Muscle of leg (tissue), 9 donors: ENCODE data around the gene PSMB10. TPM values are rescaled to one million over a fixed set of nuclear protein-coding genes. Genes with fewer than 3 reads are reported as not detected.

Source experiments
- polyA plus RNA-seq, 8 donors: library from polyadenylated mRNA; unstranded; fragments of 120-200 nt; gene quantifications; one replicate each; pipeline versions ENCODE4 v1.2.1 to v1.2.3, GENCODE V29; 2013; ENCODE audit warnings: inconsistent platforms in 1 of 8, low replicate concordance in 1 of 8; ENCODE audit not compliant: insufficient read length in 8 of 8, insufficient read depth in 1 of 8
- total RNA-seq: library from RNA; stranded (reverse); fragments of 120-200 nt; gene quantifications from one replicate; pipeline ENCODE4 v1.2.4, GENCODE V29; 2013

The PSMB10 gene
- total and polyA plus RNA-seq, 9 donors, result 24.7 to 44.6 (median 32.6) TPM

Other genes with a start within 250 kb of the PSMB10 start
- gene GFOD2, start 217.5 kb downstream of the PSMB10 start, total RNA-seq, result 11.4 TPM
- gene GFOD2, start 217.5 kb downstream of the PSMB10 start, polyA plus RNA-seq, result 10 to 100 TPM; 13.1 to 18.3 (median 14.1) TPM
- gene RANBP10, start 130.3 kb downstream of the PSMB10 start, total RNA-seq, result 7.1 TPM
- 10 to 100 TPM; 13.6 to 24.1 (median 20.4) TPM for gene RANBP10, start 130.3 kb downstream of the PSMB10 start, polyA plus RNA-seq
- gene TSNAXIP1, start 130.0 kb downstream of the PSMB10 start, total RNA-seq, result 0.89 TPM
- 1 to 10 TPM in 7 of 8 donors, under 1 TPM in 1; 0.80 to 1.9 (median 1.5) TPM for gene TSNAXIP1, start 130.0 kb downstream of the PSMB10 start, polyA plus RNA-seq
- 29.4 TPM for gene THAP11, start 94.5 kb downstream of the PSMB10 start, total RNA-seq
- gene THAP11, start 94.5 kb downstream of the PSMB10 start, polyA plus RNA-seq, result 10 to 100 TPM; 25.3 to 29.5 (median 27.2) TPM
- gene NUTF2, start 89.9 kb downstream of the PSMB10 start, total RNA-seq, result 47.8 TPM
- 100 to 1,000 TPM; 125 to 136 (median 128) TPM for gene NUTF2, start 89.9 kb downstream of the PSMB10 start, polyA plus RNA-seq
- gene CENPT, start 89.2 kb downstream of the PSMB10 start, total RNA-seq, result 32.0 TPM
- gene CENPT, start 89.2 kb downstream of the PSMB10 start, polyA plus RNA-seq, result 10 to 100 TPM; 31.2 to 47.9 (median 39.8) TPM
- 56.9 TPM for gene EDC4, start 63.8 kb downstream of the PSMB10 start, total RNA-seq
- 100 to 1,000 TPM; 100 to 124 (median 114) TPM for gene EDC4, start 63.8 kb downstream of the PSMB10 start, polyA plus RNA-seq
- gene NRN1L, start 52.0 kb downstream of the PSMB10 start, total RNA-seq, result 0.75 TPM
- gene NRN1L, start 52.0 kb downstream of the PSMB10 start, polyA plus RNA-seq, result 1 to 10 TPM in 1 of 8 donors, under 1 TPM in 5, not detected in 2; 0.24 to 1.3 (median 0.79) TPM
- gene PSKH1, start 43.6 kb downstream of the PSMB10 start, total RNA-seq, result 8.6 TPM
- 10 to 100 TPM; 18.1 to 26.1 (median 24.5) TPM for gene PSKH1, start 43.6 kb downstream of the PSMB10 start, polyA plus RNA-seq
- 0.66 TPM for gene CTRL, start 5.0 kb downstream of the PSMB10 start, total RNA-seq
- gene CTRL, start 5.0 kb downstream of the PSMB10 start, polyA plus RNA-seq, result 1 to 10 TPM; 2.3 to 5.2 (median 3.6) TPM
- gene LCAT, start 7.3 kb upstream of the PSMB10 start, total RNA-seq, result 12.5 TPM
- 10 to 100 TPM; 19.1 to 30.0 (median 26.0) TPM for gene LCAT, start 7.3 kb upstream of the PSMB10 start, polyA plus RNA-seq
- 34.2 TPM for gene SLC12A4, start 31.8 kb upstream of the PSMB10 start, total RNA-seq
- gene SLC12A4, start 31.8 kb upstream of the PSMB10 start, polyA plus RNA-seq, result 10 to 100 TPM; 34.4 to 55.2 (median 43.4) TPM
- gene DPEP3, start 43.6 kb upstream of the PSMB10 start, total RNA-seq, result 0.04 TPM
- gene DPEP3, start 43.6 kb upstream of the PSMB10 start, polyA plus RNA-seq, result under 1 TPM in 4 of 8 donors, not detected in 4; 0.05 to 0.15 (median 0.11) TPM
- gene DPEP2, start 62.6 kb upstream of the PSMB10 start, total RNA-seq, result 0.75 TPM
- 1 to 10 TPM in 5 of 8 donors, under 1 TPM in 3; 0.52 to 1.4 (median 1.1) TPM for gene DPEP2, start 62.6 kb upstream of the PSMB10 start, polyA plus RNA-seq
- not detected for gene DPEP2NB, start 79.1 kb upstream of the PSMB10 start, total RNA-seq
- gene DPEP2NB, start 79.1 kb upstream of the PSMB10 start, polyA plus RNA-seq, result not detected
- 5.2 TPM for gene DDX28, start 86.4 kb upstream of the PSMB10 start, total RNA-seq
- 1 to 10 TPM; 5.3 to 7.2 (median 6.3) TPM for gene DDX28, start 86.4 kb upstream of the PSMB10 start, polyA plus RNA-seq
- 13.4 TPM for gene DUS2, start 86.4 kb upstream of the PSMB10 start, total RNA-seq
- gene DUS2, start 86.4 kb upstream of the PSMB10 start, polyA plus RNA-seq, result 10 to 100 TPM; 10.1 to 13.7 (median 12.1) TPM
- 39.0 TPM for gene NFATC3, start 148.5 kb upstream of the PSMB10 start, total RNA-seq
- gene NFATC3, start 148.5 kb upstream of the PSMB10 start, polyA plus RNA-seq, result 10 to 100 TPM; 22.0 to 33.4 (median 25.9) TPM